SHP77 treated with DMSO at 0.1 percent for 48 hours (cell line): ENCODE data around the gene COPS8.

ENCODE experiments used
- DNase-seq: peaks from one replicate; lab custom pipeline; 2025; lab: John Stamatoyannopoulos, UW

COPS8 gene

DNA sequence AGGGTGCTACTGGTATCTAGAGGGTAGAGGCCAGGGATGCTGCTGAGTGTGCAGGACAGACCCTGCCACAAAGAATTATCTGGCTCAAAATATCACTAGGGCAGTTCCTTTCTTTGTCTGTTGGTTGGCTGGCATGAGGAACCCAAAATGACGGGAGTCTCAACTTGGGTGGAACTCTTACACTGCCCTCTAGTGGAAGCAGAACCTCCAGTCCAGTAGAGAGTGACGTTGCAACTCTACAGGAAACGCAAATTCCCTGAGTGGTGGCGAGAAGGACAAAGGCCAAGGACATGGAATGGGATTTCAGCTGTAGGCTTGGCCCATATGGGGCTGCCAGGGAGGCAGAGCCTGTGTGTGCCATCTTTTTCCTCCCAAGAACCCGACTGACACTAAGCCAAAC is 47.1 kb downstream of the COPS8 start:
- no peak for DNase-seq

DNA sequence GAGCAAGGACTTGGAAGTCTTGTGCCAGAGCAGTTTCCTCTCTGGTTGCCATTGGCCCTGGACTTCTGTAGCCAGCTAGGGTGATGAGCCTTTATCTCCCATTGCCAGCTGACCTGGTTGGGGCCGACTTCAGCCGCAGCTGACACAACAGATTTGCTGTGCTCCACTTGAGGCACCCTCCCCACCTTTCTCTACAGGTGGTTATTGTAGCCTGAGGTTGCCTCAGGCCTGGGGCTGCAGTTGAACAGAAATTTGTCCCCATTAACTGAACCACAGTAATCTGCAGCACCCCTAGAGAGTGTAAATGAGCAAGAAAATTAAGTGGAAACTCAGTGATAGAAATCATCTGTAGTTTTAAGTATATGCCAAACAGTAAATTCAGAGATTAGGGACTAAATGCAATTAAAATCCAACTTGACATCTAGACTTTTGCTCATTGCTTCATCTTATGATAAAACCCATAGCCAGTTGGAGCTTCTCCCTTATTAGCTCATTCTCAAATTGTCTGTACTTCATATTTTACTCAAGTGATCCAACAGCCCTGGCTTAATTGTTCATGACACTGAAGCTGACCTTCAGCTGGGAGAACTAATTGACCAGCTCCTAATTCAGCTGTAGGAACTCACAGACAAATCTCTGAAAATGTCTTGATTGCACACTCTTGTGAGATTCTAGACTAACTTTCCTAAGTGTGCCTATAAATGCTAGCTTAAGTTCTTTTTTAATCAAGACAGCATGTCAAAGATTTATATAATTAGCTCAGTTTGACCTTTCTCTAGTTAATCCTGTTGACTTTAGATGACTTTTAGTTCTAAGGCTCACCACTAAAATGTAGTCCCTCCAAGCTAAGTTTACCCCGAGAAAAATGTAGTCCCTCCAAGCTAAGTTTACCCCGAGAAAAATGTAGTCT is 48.9 kb downstream of the COPS8 start:
- no peak for DNase-seq

DNA sequence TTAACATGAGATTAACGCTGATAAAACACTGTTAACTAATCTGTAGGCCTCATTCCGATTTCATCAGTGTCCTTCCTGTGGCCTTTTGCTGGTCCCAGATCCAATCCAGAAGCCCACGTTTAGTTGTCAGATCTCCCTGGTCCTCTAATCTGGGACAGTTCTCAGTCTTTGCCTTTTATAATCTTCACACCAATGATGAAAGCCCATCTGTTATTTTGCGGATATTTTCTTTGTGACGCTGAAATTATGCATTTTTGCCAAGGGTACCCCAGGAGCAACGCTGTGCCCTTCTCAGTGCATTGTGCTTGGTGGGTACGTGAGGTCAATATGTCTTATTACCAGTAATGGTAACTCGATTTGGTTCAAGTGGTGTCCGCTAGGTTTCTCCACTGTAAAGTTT is 51.1 kb downstream of the COPS8 start:
- no peak for DNase-seq

GRCh38 chr2:237137626-237138323 is 52.1 kb downstream of the COPS8 start:
- no peak for DNase-seq

DNA sequence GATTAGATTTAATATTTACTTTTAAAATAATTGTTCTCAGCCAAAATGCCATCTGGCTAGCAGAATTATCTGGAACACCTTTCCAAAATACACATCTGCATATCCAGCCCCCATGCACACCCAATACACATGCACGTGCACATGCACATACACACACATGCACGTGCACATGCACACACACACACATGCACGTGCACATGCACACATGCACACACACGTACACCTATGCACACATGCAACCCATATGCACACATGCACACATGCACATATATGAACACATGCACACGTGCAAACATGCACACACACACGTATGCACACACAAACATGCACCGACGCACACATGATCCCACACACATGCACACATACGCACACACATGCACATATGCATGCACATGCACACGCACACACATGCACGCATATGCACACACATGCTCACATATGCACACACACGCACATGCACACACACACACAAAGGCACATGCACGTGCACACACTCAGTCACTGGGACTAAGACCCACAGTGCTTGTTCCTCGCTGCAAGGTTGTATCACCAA is 53.5 kb downstream of the COPS8 start:
- no peak for DNase-seq

GRCh38 chr2:237140689-237141285 is 55.1 kb downstream of the COPS8 start:
- no peak for DNase-seq

GRCh38 chr2:237141571-237142051 is 55.9 kb downstream of the COPS8 start:
- DNase-seq = no peak

DNA sequence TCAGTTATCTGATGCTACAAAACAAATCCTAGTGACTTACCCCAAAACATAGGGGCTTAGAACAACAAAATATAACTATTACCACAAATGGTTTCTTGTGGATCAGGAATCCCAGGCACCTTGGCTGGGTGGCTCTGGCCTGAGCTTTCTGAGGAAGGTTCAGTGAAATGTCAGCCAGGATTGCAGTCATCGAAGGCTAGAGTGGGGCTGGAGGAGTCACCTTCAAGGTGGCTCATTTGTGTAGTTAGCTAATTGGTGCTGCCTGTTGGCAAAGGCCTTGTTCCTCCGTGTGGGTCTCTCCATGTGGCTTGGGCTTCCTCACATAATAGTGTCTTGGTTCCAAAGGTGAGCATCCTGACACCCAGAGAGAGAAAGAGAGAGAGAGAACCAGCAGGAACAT is 57.4 kb downstream of the COPS8 start:
- no peak for DNase-seq

DNA sequence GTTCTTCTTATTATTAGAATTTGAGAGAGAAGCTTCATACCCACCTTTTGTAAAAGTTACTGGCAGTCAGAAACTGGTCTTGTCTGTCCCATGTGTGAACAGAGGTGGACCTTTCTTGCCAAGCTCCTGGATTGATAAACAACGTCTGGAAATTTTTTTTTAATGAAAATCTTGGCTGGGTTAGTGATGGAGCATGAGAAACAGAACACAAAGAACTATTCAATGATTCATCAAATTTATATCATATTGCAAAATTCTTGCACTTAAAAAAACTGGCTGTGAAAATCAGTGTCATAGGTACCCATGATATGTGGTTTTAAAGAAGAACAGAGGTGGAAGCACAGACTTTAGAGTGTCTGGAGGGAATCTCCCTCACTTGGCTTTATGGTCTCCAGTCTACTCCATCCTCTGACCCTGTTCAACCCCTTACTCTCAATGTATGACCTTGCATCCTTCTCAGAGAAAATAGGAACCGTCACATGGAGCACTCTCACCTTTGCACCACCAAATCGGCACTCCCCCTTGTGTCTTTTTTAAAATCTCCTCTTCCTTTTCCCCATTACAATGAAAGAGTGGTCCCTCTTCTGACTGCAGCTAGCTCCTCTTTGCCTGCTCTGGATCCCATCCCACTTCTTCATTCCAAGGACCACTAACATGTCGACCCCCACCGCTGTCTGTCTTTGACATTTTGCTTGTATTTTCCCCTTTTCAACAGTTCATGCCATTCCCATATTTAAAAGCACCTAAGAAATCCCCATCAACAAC is 58.2 kb downstream of the COPS8 start:
- DNase-seq = no peak

GRCh38 chr2:237144516-237144915 is 58.8 kb downstream of the COPS8 start:
- DNase-seq = no peak

- DNase-seq = no peak
Measured at GRCh38 chr2:237147317-237147716, 61.6 kb downstream of the COPS8 start.

DNA sequence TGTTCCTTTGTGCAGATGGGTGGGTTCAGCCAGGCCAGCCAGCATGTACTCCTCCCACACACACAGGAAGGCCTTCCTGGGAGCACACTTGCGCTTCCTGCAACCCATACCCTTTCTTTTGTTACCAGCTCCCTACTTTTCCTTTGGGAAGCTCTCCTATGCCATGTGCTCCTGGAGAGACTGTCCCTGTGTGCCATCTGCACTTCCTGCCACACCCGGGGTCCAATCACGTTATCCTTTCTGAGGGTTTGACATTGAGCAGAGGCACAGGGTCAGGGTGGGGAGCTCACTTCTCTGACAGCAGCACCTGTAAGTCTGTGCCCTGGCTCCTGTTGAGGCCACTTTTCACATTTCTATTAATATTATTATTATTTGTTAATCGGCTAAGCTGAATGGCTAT is 62.9 kb downstream of the COPS8 start:
- no peak for DNase-seq

DNA sequence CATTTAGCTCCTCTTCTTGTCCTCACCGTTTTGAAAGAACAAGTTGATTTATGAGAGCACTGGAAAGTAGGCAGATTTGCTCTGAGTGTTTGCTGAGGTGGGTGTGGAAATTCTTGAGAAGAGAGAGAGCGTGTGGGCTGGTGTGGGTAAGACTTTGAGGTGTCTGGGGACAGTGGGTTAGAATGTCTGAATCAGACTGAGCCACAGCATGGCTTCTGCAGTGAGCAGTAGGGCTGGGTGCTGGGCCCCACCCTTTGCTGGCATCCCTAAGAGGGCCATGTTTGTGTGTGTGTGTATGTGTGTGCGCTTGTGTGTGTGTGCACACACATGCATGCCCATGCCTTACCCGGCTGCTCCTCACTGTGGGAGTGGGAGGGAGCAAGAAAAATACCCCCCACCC is 63.7 kb downstream of the COPS8 start:
- no peak for DNase-seq
